ENCODE results near the gene CEND1. TPM values are rescaled to one million over a fixed set of nuclear protein-coding genes. Genes with fewer than 3 reads are reported as not detected.

The CEND1 gene
- 0.43 TPM for total RNA-seq

GRCh38 chr11:789943-790342 lies at the start of gene CEND1:
Gene CEND1, minus strand, starts transcription at chr11:790090. Its CDS starts 1,514 bp downstream, at chr11:788576.
- peak; percentile 42 for ATAC-seq
- peak; percentile 56 for DNase-seq (ENCODE audit: low spot score)

DNA sequence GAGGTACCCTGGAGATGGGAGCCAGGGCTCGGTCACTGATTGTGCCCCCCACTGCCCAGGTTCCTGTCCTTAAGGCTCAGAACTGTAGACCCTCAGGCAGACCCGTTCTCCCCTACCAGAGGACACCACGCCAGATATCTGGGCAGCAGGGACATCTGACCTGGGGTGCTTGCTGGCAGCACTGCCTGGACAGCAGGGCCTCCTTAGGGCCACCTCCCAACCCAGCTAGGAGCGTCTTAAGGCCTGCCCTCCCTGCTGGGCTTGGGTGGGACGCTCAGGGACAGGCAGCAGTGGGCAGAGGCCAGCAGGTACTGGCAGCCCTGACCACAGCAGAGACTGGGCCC lies 49.4 kb upstream of the CEND1 start:
- ATAC-seq = no peak
- no peak for DNase-seq (ENCODE audit: low spot score)

- ATAC-seq (no peak), DNase-seq (ENCODE audit: low spot score) (no peak)
Measured at GRCh38 chr11:838441-839279, 48.8 kb upstream of the CEND1 start.

- DNase-seq (ENCODE audit: low spot score) = no peak
- ATAC-seq = no peak
Measured at GRCh38 chr11:837990-838307, 48.1 kb upstream of the CEND1 start.

GRCh38 chr11:837189-837989 lies 47.5 kb upstream of the CEND1 start:
- ATAC-seq = no peak
- DNase-seq (ENCODE audit: low spot score) = no peak

- ATAC-seq = no peak
- no peak for DNase-seq (ENCODE audit: low spot score)
Measured at GRCh38 chr11:836700-837099, 46.8 kb upstream of the CEND1 start.

GRCh38 chr11:836274-836673 lies 46.4 kb upstream of the CEND1 start:
- ATAC-seq = no peak
- no peak for DNase-seq (ENCODE audit: low spot score)

GRCh38 chr11:834371-835316 lies 44.8 kb upstream of the CEND1 start:
- DNase-seq (ENCODE audit: low spot score) = peak; percentile 92
- peak; percentile 65 for ATAC-seq

- ATAC-seq (no peak), DNase-seq (ENCODE audit: low spot score) (no peak)
Measured at GRCh38 chr11:833849-834311, 44.0 kb upstream of the CEND1 start.

GRCh38 chr11:833114-833791 lies 43.4 kb upstream of the CEND1 start:
- ATAC-seq = peak; percentile 15
- peak; percentile 67 for DNase-seq (ENCODE audit: low spot score)

- ATAC-seq (peak; percentile 43), DNase-seq (ENCODE audit: low spot score) (no peak)
Measured at GRCh38 chr11:832529-833113, 42.7 kb upstream of the CEND1 start, which contains the start of gene CD151. Gene CD151, plus strand, starts transcription at chr11:832952. Its CDS starts 3,118 bp downstream, at chr11:836070.

DNA sequence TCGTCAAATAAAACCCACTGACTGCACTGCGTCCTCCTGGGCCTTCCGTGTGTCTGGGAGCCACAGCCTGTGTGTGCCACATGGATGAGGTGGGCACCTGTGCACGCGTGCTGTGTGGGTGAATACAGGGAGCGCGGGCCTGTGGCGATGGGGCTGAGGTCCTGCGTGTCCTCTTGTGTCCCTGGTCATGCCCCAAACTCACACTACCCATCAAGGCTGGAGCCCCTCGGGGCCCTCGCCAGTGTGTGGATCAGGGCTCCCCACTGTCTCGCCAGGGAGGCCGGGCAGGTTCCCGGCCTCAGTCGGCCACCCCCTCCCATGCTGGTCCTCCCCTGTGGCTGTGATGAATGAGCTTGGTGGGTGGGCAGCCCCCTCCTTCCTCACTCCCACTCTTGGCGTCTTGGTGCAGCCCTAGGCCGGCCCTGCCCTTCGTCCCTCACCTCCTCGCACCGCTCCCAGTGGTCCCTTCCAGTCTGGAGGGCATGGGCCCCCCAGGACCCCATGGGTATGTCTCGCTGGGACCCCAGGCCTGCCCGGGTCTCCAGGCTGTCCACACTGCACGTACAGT lies 42.2 kb upstream of the CEND1 start:
- no peak for DNase-seq (ENCODE audit: low spot score)
- ATAC-seq = no peak

- DNase-seq (ENCODE audit: low spot score) (peak; percentile 53), ATAC-seq (no peak)
Measured at GRCh38 chr11:831118-831864, 41.4 kb upstream of the CEND1 start.

DNA sequence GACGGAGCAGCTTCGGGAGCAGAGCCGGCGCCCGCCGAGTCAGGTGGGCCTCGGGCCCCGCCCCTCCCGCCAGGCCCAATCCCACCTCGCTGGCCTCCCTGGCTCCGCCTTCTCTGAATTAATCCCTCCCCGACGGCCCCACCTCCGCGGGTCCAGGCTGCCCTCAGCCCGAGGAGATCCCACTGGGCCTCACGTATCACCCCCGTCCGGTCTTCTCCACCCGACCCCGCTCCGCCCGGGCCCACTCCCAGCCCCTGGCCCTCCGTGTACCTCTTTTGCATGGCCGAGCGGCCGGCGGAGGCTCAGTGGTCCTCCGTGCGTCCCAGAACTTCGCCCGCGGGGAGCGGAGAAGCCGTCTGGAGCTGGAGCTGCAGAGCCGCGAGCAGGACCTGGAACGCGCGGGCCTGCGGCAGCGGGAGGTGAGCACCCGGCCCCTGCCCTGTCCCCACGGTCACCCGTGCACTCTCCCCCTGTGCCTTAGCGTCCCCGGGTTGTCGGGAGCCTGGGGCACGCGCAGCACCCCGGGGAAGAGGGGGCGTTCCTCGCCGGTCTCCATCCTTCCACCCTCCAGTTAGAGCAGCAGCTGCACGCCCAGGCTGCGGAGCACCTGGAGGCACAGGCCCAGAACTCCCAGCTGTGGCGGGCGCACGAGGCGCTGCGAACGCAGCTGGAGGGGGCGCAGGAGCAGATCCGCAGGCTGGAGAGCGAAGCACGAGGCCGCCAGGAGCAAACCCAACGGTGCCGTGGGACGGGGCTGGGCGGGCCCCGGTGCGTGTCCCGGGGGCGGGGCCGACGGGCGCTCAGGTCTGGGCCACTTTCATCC lies 40.6 kb upstream of the CEND1 start:
- DNase-seq (ENCODE audit: low spot score) = peak; percentile 80
- peak; percentile 44 for ATAC-seq

DNA sequence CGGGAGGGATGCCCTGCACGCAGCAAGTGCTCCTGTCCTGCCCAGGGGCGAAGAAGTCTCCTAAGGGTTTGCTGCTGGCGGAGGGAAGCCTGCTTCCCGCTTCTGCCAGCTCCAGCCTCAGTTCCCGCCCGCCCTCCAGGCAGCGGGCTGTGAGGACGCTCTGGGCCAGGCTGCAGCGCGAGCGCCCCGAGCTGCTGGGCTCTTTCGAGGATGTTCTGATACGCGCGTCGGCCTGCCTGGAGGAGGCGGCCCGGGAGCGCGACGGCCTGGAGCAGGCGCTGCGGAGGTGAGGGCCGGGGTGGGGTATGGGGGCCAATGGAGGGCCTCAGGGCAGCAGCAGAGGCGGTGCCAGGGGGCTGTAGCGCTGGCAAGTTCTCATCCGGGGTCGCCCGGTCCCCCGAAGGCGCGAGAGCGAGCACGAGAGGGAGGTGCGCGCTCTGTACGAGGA lies 40.0 kb upstream of the CEND1 start:
- ATAC-seq = no peak
- no peak for DNase-seq (ENCODE audit: low spot score)

DNA sequence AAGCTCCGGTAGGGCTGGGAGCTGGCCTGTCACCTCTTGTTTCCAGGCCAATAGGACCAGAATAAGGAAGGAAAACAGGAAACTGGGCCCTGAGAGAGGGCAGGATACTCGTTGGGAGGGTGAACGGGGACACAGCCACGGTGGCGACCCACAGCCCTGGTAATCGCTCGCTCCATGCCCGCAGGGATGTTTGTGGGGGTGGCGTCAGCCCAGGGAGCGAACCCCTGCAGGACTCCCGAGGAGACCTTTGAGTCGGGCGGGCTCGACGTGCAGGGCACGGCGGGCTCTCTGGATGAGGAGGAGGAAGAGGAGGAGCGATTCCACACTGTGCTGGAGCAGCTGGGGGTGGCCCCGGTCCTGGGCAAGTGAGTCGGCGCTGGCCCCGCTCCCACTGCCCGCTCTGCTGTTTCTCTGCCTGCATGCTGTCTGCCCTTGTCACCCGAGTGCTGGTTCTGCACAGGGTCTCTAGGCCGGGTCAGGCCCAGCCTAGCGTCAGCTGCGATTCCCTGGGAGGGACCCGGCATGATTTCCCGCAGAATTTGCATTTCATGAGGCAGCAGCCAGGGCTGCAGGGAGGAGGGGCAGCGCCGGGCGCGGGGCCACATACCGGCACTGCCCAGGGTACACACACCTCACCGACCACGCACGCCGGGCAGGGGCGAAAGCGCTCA lies 39.4 kb upstream of the CEND1 start:
- peak; percentile 4 for ATAC-seq

DNA sequence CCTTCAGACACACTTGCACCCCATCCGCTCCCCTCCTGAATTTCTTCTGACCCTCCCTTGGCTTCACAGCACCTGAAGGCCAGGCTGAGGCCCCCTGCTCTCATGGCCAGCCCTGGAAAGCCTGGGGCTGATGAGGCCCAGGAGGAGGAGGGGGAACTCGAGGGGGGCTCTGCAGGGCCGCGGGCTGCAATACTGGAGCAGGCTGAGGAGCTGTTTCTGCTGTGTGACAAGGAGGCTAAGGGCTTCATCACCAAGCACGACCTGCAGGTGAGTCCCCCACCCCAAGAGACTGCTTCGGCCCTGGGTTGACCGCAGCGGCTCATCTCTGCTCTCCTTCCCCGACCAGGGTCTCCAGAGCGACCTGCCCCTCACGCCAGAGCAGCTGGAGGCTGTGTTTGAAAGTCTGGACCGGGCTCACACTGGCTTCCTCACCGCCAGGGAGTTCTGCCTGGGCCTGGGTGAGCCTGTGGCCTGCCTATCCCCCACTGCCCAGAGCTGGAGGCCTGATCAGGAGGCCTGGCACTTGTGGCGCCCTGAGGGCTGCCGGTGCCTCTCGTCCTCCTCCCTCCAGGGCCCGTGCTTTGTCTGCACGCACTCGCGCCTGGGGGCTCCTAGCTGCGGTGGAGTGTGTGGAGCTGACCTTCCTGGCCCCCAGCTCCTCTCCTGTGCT lies 38.8 kb upstream of the CEND1 start:
- ATAC-seq (no peak), DNase-seq (ENCODE audit: low spot score) (no peak)

More for the DNA sequence above, 39.4 kb upstream of the CEND1 start:
- DNase-seq (ENCODE audit: low spot score) = peak; percentile 68

Measured in left lobe of liver (tissue), 2 donors.